Thoracic aorta (tissue), 2 donors: Measurements from ENCODE around the gene CNGB1. TPM values are rescaled to one million over a fixed set of nuclear protein-coding genes. Genes with fewer than 3 reads are reported as not detected.

Experiments
- ATAC-seq: fragments of 150-250 bp; one replicate; pipeline ENCODE4 v1.8.0; 2017; ENCODE audit warnings: low read depth; ENCODE audit not compliant: insufficient number of reproducible peaks, low FRiP score
- DNase-seq: peaks from one replicate; pipeline ENCODE4 v3.0.0-alpha.2; 2020; ENCODE audit warnings: low spot score
- H3K27ac ChIP-seq, 2 donors: fragments of 200-600 bp; sonication (generic); 1 replicate in 1 of 2; 2 replicates in 1 of 2; pipeline ENCODE4 v1.5.1; 2016; ENCODE audit warnings: mild to moderate bottlenecking in 2 of 2, moderate library complexity in 2 of 2
- H3K27me3 ChIP-seq: fragments of 200-600 bp; sonication (generic); replicated peaks from 2 replicates; pipeline ENCODE4 v1.6.0; 2016; ENCODE audit warnings: mild to moderate bottlenecking; ENCODE audit not compliant: insufficient read depth
- H3K36me3 ChIP-seq: fragments of 200-600 bp; sonication (generic); one replicate; pipeline ENCODE4 v1.5.1; 2016
- H3K4me1 ChIP-seq, 2 donors: fragments of 200-600 bp; sonication (generic); 1 replicate in 1 of 2; 2 replicates in 1 of 2; pipeline versions ENCODE4 v1.5.1 to v1.6.0; 2016; ENCODE audit warnings: low read depth in 2 of 2, mild to moderate bottlenecking in 1 of 2; ENCODE audit not compliant: control insufficient read depth in 1 of 2
- H3K4me3 ChIP-seq: fragments of 200-600 bp; sonication (generic); 2 replicates; pipeline ENCODE4 v1.5.1; 2016; ENCODE audit warnings: mild to moderate bottlenecking
- H3K9me3 ChIP-seq: fragments of 200-600 bp; sonication (generic); 2 replicates; pipeline ENCODE4 v1.5.1; 2016
- CTCF ChIP-seq: fragments of 200-600 bp; sonication (generic); IDR thresholded peaks from one replicate; pipeline ENCODE4 v1.5.1; 2019; ENCODE audit warnings: antibody characterized with exemption
- total RNA-seq, 2 donors: library from RNA; depleted of rRNA; stranded (reverse); fragments of >200 nt; gene quantifications; one replicate each; pipeline versions ENCODE4 v1.1.0 to v1.2.3, GENCODE V29; 2016

CNGB1 gene
- total RNA-seq, 2 donors from 2014 or later: not detected

- no peak for TF ChIP-seq CTCF
- no peak overlapping the region for H3K4me3 ChIP-seq
- no peaks in the 10 kb centered on the region for H3K9me3 ChIP-seq
- no peak overlapping the region for H3K27ac ChIP-seq
- ATAC-seq: no peak
- no peak for DNase-seq
- H3K27me3 ChIP-seq: no peaks in the 10 kb centered on the region
- H3K36me3 ChIP-seq: no peaks in the 10 kb centered on the region
- H3K4me1 ChIP-seq: no peaks in the 10 kb centered on the region
Observed at GRCh38 chr16:57915811-57916488, 55.0 kb downstream of the CNGB1 start.

GRCh38 chr16:57915267-57915666, 55.7 kb downstream of the CNGB1 start:
- ATAC-seq (no peak), DNase-seq (no peak)
- Histone ChIP-seq H3K27me3 (no peaks in the 10 kb centered on the region), H3K4me1 (no peaks in the 10 kb centered on the region), H3K36me3 (no peaks in the 10 kb centered on the region), H3K9me3 (no peaks in the 10 kb centered on the region), H3K4me3 (no peak overlapping the region), H3K27ac (no peak overlapping the region)
- TF ChIP-seq CTCF: no peak

GRCh38 chr16:57914244-57915173, 56.4 kb downstream of the CNGB1 start:
- no peaks in the 10 kb centered on the region for H3K4me1 ChIP-seq
- no peaks in the 10 kb centered on the region for H3K27me3 ChIP-seq
- no peak for DNase-seq
- no peak overlapping the region for H3K27ac ChIP-seq
- H3K4me3 ChIP-seq: no peak overlapping the region
- no peak for TF ChIP-seq CTCF
- no peaks in the 10 kb centered on the region for H3K36me3 ChIP-seq
- no peaks in the 10 kb centered on the region for H3K9me3 ChIP-seq
- no peak for ATAC-seq

- DNase-seq (no peak), ATAC-seq (no peak)
- Histone ChIP-seq H3K9me3 (no peaks in the 10 kb centered on the region), H3K4me3 (no peak overlapping the region), H3K4me1 (no peaks in the 10 kb centered on the region), H3K27me3 (no peaks in the 10 kb centered on the region), H3K36me3 (no peaks in the 10 kb centered on the region), H3K27ac (no peak overlapping the region)
- no peak for TF ChIP-seq CTCF
Observed at GRCh38 chr16:57912529-57913260, 58.2 kb downstream of the CNGB1 start.

- Histone ChIP-seq H3K9me3 (no peaks in the 10 kb centered on the region), H3K4me3 (no peak overlapping the region), H3K36me3 (no peaks in the 10 kb centered on the region)
Observed at GRCh38 chr16:57911743-57912142, 59.2 kb downstream of the CNGB1 start.

More at GRCh38 chr16:57911743-57912142, 59.2 kb downstream of the CNGB1 start:
- ATAC-seq: no peak
- no peaks in the 10 kb centered on the region for H3K27me3 ChIP-seq
- TF ChIP-seq CTCF: no peak
- DNase-seq: no peak
- H3K27ac ChIP-seq: no peak overlapping the region
- no peaks in the 10 kb centered on the region for H3K4me1 ChIP-seq
